Endothelial cell of umbilical vein (primary cell): Measurements from ENCODE around the gene RNF6. TPM values are rescaled to one million over a fixed set of nuclear protein-coding genes. Genes with fewer than 3 reads are reported as not detected.

Source experiments
- BruUV-seq: library from RNA; stranded (reverse); fragments of 400-500 nt; replicated peaks from 2 replicates; lab custom pipeline; 2021; lab: Mats Ljungman, UMichigan
- CTCF ChIA-PET: fragments of 300-600, 350-600 bp; sonication (Branson Sonifier 250); formaldehyde crosslinking; loops from one replicate; lab custom pipeline; 2021; ENCODE audit warnings: antibody characterized with exemption, inconsistent platforms; lab: Charles Lee
- POLR2A ChIA-PET: fragments of 300-600, 350-600 bp; sonication (Branson Sonifier 250); formaldehyde crosslinking; loops from one replicate; lab custom pipeline; 2021; ENCODE audit warnings: antibody characterized with exemption, inconsistent platforms; lab: Charles Lee
- DNase-seq: peaks from one replicate; pipeline ENCODE4 v3.0.0-alpha.2; 2011; ENCODE audit warnings: low read depth, low spot score
- FAIRE-seq: peaks from 2 replicates; lab custom pipeline; 2011; peaks lifted over from hg19 to GRCh38; lab: Jason Lieb, UNC
- H2AFZ ChIP-seq: 2 replicates; pipeline ENCODE4 v1.6.0; 2012; ENCODE audit warnings: low read depth, low read length, control low read depth, inconsistent platforms
- H3K27ac ChIP-seq: 2 replicates; pipeline ENCODE4 v1.5.1; 2011; ENCODE audit warnings: low read depth, mild to moderate bottlenecking, control low read depth, low read length, moderate library complexity; ENCODE audit not compliant: insufficient read depth
- H3K27me3 ChIP-seq, 2 experiments: 2 replicates each; pipeline versions ENCODE4 v1.6.0 to v1.6.1; 2011; ENCODE audit warnings: low read length in 2 of 2, mixed read lengths in 1 of 2; ENCODE audit not compliant: control insufficient read depth in 2 of 2, insufficient read depth in 2 of 2
- H3K36me3 ChIP-seq, 2 experiments: 2 replicates in 1 of 2; 3 replicates in 1 of 2; pipeline ENCODE4 v1.5.1; 2011; ENCODE audit warnings: low read length in 2 of 2, mild to moderate bottlenecking in 1 of 2, moderate library complexity in 1 of 2; ENCODE audit not compliant: control insufficient read depth in 2 of 2, insufficient read depth in 2 of 2; ENCODE audit errors: extremely low read depth in 1 of 2
- H3K4me1 ChIP-seq: 3 replicates; pipeline ENCODE4 v1.5.1; 2011; ENCODE audit warnings: mild to moderate bottlenecking, low read length; ENCODE audit not compliant: control insufficient read depth, insufficient read depth; ENCODE audit errors: extremely low read depth
- H3K4me2 ChIP-seq: 2 replicates; pipeline ENCODE4 v1.6.1; 2011; ENCODE audit warnings: low read length, control low read depth, mixed read lengths; ENCODE audit not compliant: insufficient read depth
- H3K4me3 ChIP-seq, 3 experiments: fragments of 200-600 bp in 1 of 3; sonication (generic), shearing (Covaris generic) in 1 of 3; replicated peaks in 1 of 3; 2 replicates each; pipeline ENCODE4 v1.5.1; 2011 to 2016; ENCODE audit warnings: control low read depth in 3 of 3, low read length in 3 of 3, mild to moderate bottlenecking in 2 of 3, inconsistent platforms in 1 of 3, low read depth in 1 of 3, moderate library complexity in 1 of 3; ENCODE audit not compliant: insufficient read depth in 1 of 3
- H3K79me2 ChIP-seq: 2 replicates; pipeline ENCODE4 v1.6.0; 2012; ENCODE audit warnings: low read length, inconsistent platforms; ENCODE audit not compliant: control insufficient read depth, insufficient read depth
- H3K9ac ChIP-seq: replicated peaks from 2 replicates; pipeline ENCODE3; 2011; ENCODE audit warnings: low read length, control low read depth; ENCODE audit not compliant: insufficient read depth; ENCODE audit errors: extremely low read depth
- H3K9me1 ChIP-seq: replicated peaks from 3 replicates; pipeline ENCODE4 v1.6.0; 2011; ENCODE audit warnings: mild to moderate bottlenecking, low read length; ENCODE audit not compliant: control insufficient read depth, insufficient read depth; ENCODE audit errors: extremely low read depth
- H3K9me3 ChIP-seq: replicated peaks from 2 replicates; pipeline ENCODE4 v1.5.1; 2012; ENCODE audit warnings: low read length, inconsistent platforms; ENCODE audit not compliant: control insufficient read depth, insufficient read depth
- H4K20me1 ChIP-seq: replicated peaks from 2 replicates; pipeline ENCODE3; 2011; ENCODE audit warnings: mild to moderate bottlenecking, low read length; ENCODE audit not compliant: control insufficient read depth, insufficient read depth; ENCODE audit errors: extremely low read depth
- CTCF ChIP-seq, 2 donors: IDR thresholded peaks; 1 replicate in 1 of 2; 2 replicates in 1 of 2; pipeline ENCODE4 v1.5.1; 2011; ENCODE audit warnings: low read length in 2 of 2, mild to moderate bottlenecking in 2 of 2, moderate library complexity in 2 of 2, control low read depth in 1 of 2, inconsistent platforms in 1 of 2, low read depth in 1 of 2; ENCODE audit not compliant: insufficient read depth in 1 of 2; ENCODE audit errors: extremely low read depth in 1 of 2
- EZH2 ChIP-seq: IDR thresholded peaks from 2 replicates; pipeline ENCODE4 v1.6.1; 2012; ENCODE audit warnings: borderline replicate concordance, low read depth, mild to moderate bottlenecking, moderate library complexity, low read length, inconsistent platforms; ENCODE audit not compliant: severe bottlenecking
- FOS ChIP-seq: IDR thresholded peaks from 2 replicates; pipeline ENCODE4 v1.6.1; 2011; ENCODE audit warnings: mild to moderate bottlenecking, low read length, moderate library complexity, borderline replicate concordance; ENCODE audit not compliant: insufficient read depth
- GATA2 ChIP-seq: IDR thresholded peaks from 2 replicates; pipeline ENCODE4 v1.7.0; 2011; ENCODE audit warnings: low read depth, mild to moderate bottlenecking, moderate library complexity, mixed read lengths, low read length; ENCODE audit not compliant: insufficient read length, insufficient read depth
- JUN ChIP-seq: IDR thresholded peaks from 2 replicates; pipeline ENCODE4 v1.6.1; 2011; ENCODE audit warnings: borderline replicate concordance, low read depth; ENCODE audit not compliant: insufficient read length, insufficient read depth
- MAX ChIP-seq: IDR thresholded peaks from 2 replicates; pipeline ENCODE4 v1.6.1; 2011; ENCODE audit not compliant: insufficient read depth, insufficient read length
- MYC ChIP-seq: IDR thresholded peaks from one replicate; pipeline ENCODE4 v1.6.1; 2011; ENCODE audit warnings: mild to moderate bottlenecking, low read depth, low read length
- POLR2A ChIP-seq: IDR thresholded peaks from 2 replicates; pipeline ENCODE4 v1.6.1; 2012; ENCODE audit warnings: low read depth, mild to moderate bottlenecking, control low read depth, low read length
- POLR2AphosphoS5 ChIP-seq: IDR thresholded peaks from 2 replicates; pipeline ENCODE4 v1.6.1; 2012; ENCODE audit warnings: low read depth, mild to moderate bottlenecking, control low read depth, low read length, moderate library complexity; ENCODE audit not compliant: insufficient read depth
- dilution Hi-C: fragments of 300-500 bp; cut with MboI; formaldehyde crosslinking; loops from one replicate; pipeline ENCODE4 v1.15.0; 2019; ENCODE audit warnings: low sequenced_read_pairs; ENCODE audit not compliant: extremely low pct_ligation_motif_present
- intact Hi-C: fragments of 100-400 bp; cut with micrococcal nuclease; formaldehyde crosslinking; loops from one replicate; pipeline ENCODE4 v1.10.0; 2022
- polyA plus RNA-seq, 4 experiments: library from polyadenylated mRNA; depleted of rRNA in 3 of 4; stranded (reverse) in 3 of 4; unstranded in 1 of 4; fragments of >200 nt; gene quantifications; 2 replicates each; pipeline versions ENCODE4 v1.2.1 to v1.2.3, GENCODE V29; 2011 to 2012; ENCODE audit warnings: missing spikeins in 1 of 4
- total RNA-seq: library from RNA; stranded (reverse); gene quantifications from 2 replicates; pipeline ENCODE4 v1.2.3, GENCODE V29; 2021

The RNF6 gene
- total and polyA plus RNA-seq, 2 donors (not counting 3 experiments of a cell fraction or from before 2014, with no cell fraction given) = 12.7 to 36.4 TPM

- H3K4me1 ChIP-seq = peaks cover 7% of the 10 kb centered on the region
- ChIA-PET POLR2A (no interaction called here), CTCF (interaction anchor here (1.7 kb wide), 1 partner anchor 41 kb away, joined by 6 read pairs; no protein-coding TSS in a partner anchor)
- no peak overlapping the region for H3K4me2 ChIP-seq
- H3K9me3 ChIP-seq = no peaks in the 10 kb centered on the region
- peaks cover 4% of the 10 kb centered on the region for H3K79me2 ChIP-seq
- no peak overlapping the region for H3K4me3 ChIP-seq
- no peaks in the 10 kb centered on the region for H3K36me3 ChIP-seq
- no peaks in the 10 kb centered on the region for H3K9me1 ChIP-seq
- intact Hi-C loops (loop anchor here (10.0 kb wide), 1 partner anchor 211 kb away; no protein-coding TSS in a partner anchor), dilution Hi-C loops (no loop called here)
- no peaks in the 10 kb centered on the region for H4K20me1 ChIP-seq
- no peak overlapping the region for H3K27ac ChIP-seq
- H3K27me3 ChIP-seq = peaks cover 2 to 13% of the 10 kb centered on the region in 2 experiments
- FAIRE-seq (no peak), DNase-seq (no peak)
- BruUV-seq = no TSS peak
- H3K9ac ChIP-seq = no peak overlapping the region
- no peak overlapping the region for H2AFZ ChIP-seq
- TF ChIP-seq JUN (no peak), POLR2AphosphoS5 (no peak), GATA2 (no peak), MAX (no peak), POLR2A (no peak), CTCF (IDR thresholded peaks at IDR 0.05; ENCODE audit: extremely low read depth in 1 of 2, insufficient read depth in 1 of 2, low read depth in 1 of 2, low read length in 2 of 2) (no peak), MYC (no peak), EZH2 (no peak), FOS (no peak)
Observed at GRCh38 chr13:26225896-26226617, 3.9 kb upstream of the RNF6 start.
